Liver (tissue), 3 donors: Measurements from ENCODE around the gene C12orf50.

Source experiments
- JUND ChIP-seq, 2 donors: IDR thresholded peaks; 2 replicates each; pipeline ENCODE4 v1.6.1; 2016; ENCODE audit warnings: antibody characterized with exemption in 2 of 2
- MAX ChIP-seq: IDR thresholded peaks from 2 replicates; pipeline ENCODE4 v1.6.1; 2016; ENCODE audit warnings: antibody characterized with exemption
- REST ChIP-seq: IDR thresholded peaks from 2 replicates; pipeline ENCODE4 v1.6.1; 2016; ENCODE audit warnings: antibody characterized with exemption, mild to moderate bottlenecking
- TAF1 ChIP-seq: conservative IDR thresholded peaks from 2 replicates; pipeline ENCODE4 v1.6.1; 2016; ENCODE audit warnings: antibody characterized with exemption, mild to moderate bottlenecking
- TF ChIP-seq, protein P1 (sequence below): fragments of 150-350 bp; IDR thresholded peaks from 2 replicates; pipeline ENCODE4 v1.5.1; 2017; ENCODE audit warnings: improper control_type of control experiment, low read depth, low read length; ENCODE audit not compliant: missing input control
- TF ChIP-seq, protein P2 (sequence below): IDR thresholded peaks from 2 replicates; pipeline ENCODE4 v1.6.1; 2016; ENCODE audit warnings: antibody characterized with exemption
- donor health status: healthy.
- donor health status: healthy.

DNA sequence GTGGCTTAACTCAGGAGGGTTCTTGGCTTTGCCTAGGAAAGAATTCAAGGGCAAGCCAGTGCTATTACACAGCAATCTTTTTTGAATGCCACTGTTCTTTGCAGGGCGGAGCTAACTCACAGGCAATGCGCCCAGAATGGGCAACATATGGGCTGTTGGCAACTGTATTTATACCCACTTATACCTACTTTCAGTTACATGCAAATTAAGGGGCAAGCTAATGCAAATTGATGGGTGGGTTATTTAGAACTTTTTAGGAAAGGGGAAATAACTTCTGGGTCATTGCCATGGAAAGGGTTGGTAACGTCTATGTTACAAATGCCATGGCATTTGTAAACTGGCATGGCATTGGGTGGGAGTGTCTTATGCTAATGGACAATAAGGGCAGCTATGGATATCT, 85.4 kb downstream of the C12orf50 start:
- TF ChIP-seq TAF1 (no peak), REST (no peak), JUND (IDR thresholded peaks at IDR 0.05) (no peak), MAX (no peak)
- TF ChIP-seq, protein P1, sequence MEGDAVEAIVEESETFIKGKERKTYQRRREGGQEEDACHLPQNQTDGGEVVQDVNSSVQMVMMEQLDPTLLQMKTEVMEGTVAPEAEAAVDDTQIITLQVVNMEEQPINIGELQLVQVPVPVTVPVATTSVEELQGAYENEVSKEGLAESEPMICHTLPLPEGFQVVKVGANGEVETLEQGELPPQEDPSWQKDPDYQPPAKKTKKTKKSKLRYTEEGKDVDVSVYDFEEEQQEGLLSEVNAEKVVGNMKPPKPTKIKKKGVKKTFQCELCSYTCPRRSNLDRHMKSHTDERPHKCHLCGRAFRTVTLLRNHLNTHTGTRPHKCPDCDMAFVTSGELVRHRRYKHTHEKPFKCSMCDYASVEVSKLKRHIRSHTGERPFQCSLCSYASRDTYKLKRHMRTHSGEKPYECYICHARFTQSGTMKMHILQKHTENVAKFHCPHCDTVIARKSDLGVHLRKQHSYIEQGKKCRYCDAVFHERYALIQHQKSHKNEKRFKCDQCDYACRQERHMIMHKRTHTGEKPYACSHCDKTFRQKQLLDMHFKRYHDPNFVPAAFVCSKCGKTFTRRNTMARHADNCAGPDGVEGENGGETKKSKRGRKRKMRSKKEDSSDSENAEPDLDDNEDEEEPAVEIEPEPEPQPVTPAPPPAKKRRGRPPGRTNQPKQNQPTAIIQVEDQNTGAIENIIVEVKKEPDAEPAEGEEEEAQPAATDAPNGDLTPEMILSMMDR: no peak
- TF ChIP-seq, protein P2, sequence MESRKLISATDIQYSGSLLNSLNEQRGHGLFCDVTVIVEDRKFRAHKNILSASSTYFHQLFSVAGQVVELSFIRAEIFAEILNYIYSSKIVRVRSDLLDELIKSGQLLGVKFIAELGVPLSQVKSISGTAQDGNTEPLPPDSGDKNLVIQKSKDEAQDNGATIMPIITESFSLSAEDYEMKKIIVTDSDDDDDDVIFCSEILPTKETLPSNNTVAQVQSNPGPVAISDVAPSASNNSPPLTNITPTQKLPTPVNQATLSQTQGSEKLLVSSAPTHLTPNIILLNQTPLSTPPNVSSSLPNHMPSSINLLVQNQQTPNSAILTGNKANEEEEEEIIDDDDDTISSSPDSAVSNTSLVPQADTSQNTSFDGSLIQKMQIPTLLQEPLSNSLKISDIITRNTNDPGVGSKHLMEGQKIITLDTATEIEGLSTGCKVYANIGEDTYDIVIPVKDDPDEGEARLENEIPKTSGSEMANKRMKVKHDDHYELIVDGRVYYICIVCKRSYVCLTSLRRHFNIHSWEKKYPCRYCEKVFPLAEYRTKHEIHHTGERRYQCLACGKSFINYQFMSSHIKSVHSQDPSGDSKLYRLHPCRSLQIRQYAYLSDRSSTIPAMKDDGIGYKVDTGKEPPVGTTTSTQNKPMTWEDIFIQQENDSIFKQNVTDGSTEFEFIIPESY: no peak
